ENCODE results near the gene DLX5. TPM values are rescaled to one million over a fixed set of nuclear protein-coding genes. Genes with fewer than 3 reads are reported as not detected.

Gene DLX5
- total RNA-seq, 4 donors from 2014 or later: 0.69 to 1.3 TPM; not detected in 2

DNA sequence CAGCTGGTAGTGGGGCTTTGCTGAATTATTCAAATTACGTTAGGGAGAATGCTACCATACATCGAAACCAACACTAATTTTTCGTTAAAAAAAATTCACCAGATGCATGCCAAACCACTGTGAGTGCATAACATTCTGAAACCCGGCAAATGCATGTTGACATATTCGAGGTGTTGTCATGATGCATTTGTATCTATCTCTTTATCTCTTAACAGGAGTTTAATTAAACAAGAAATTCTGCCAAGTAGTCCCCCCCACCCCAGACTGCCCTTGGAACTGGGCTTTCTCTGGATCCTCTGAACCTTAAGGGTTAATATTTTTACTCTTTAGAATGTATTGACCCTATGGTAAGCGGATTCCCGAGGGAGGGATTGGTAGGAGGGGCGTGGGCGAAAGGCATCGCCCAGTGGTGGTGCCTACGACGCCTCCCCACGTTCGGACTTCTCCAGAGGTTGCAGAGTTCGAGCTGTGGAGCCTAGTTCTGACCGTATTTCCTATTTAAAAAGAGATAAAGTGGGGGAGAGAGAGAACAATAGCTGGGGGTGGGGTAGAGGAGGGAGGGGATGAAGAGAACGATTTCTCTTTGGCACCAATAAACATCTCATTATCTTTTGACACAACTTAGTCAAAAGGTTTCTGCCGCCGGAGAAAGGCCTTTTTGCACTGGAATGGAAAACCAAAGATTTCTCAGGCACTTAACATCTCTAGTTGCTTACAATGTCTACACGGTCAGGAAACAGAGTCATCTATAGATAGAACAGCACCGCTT lies 12.1 kb downstream of the DLX5 start:
- TF ChIP-seq, protein P1, sequence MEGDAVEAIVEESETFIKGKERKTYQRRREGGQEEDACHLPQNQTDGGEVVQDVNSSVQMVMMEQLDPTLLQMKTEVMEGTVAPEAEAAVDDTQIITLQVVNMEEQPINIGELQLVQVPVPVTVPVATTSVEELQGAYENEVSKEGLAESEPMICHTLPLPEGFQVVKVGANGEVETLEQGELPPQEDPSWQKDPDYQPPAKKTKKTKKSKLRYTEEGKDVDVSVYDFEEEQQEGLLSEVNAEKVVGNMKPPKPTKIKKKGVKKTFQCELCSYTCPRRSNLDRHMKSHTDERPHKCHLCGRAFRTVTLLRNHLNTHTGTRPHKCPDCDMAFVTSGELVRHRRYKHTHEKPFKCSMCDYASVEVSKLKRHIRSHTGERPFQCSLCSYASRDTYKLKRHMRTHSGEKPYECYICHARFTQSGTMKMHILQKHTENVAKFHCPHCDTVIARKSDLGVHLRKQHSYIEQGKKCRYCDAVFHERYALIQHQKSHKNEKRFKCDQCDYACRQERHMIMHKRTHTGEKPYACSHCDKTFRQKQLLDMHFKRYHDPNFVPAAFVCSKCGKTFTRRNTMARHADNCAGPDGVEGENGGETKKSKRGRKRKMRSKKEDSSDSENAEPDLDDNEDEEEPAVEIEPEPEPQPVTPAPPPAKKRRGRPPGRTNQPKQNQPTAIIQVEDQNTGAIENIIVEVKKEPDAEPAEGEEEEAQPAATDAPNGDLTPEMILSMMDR (IDR thresholded peaks at IDR 0.05): no peak
- no peak for ATAC-seq (ENCODE audit: low FRiP score)

DNA sequence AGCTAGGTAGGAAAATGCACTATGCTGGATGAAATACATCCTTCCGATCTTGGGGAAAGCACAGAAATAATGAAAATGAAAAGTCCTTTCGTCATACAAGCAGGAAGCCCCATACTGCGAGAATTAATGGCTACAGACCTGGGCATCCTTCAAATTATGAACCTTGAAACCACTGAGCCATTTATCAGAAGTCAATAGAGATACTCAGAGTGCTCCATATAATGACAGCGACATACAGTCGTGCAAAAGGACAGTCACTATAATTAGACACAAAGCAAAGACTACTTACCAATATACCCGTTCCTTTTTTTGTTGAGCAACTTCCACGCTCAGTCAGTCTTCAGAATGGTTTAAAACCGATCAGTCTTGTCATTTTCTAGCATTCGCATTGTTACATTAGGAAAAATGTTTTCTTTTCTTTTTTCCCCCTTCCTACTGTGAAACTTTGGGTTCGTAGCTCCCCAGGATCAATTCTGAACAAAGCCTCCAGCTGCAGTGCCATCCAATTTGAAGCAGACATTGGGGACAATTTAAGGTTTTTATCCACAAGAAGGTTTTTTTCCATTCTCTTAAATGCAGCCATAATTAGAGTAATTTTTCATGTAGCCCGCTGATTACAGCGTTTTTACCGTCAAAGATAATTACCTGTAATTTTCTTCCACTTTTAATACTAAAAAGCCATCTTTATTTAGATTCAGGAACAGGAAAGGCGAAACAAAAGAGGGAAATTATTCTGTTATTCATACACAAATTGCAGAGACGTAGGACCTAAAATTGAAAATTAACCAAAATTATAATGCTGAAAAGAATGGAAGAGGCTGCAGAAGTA lies 12.9 kb downstream of the DLX5 start:
- no peak for ATAC-seq (ENCODE audit: low FRiP score)
- DNase-seq (ENCODE audit: low spot score): no peak
- TF ChIP-seq, protein P1 (IDR thresholded peaks at IDR 0.05): no peak

More for the DNA sequence above, 12.1 kb downstream of the DLX5 start:
- no peak for DNase-seq (ENCODE audit: low spot score)

DNA sequence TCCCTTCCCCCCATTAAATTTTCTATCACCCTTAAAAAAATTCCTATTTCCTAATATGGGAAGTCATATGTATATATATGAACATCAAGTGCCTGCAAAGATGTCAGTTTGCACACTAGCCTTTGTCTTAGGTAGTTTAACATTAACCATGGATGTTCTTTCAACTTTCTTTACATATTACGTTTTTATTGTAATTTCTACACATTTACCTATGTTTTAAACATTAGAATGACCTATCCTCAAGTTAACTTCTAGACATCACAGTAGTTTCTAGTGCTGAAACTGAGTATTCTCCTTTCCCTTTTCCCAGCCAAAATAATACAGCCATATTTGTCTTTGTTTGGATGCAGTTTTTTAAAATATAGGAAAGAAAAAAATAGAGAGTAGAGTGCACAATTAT lies 13.5 kb downstream of the DLX5 start:
- no peak for DNase-seq (ENCODE audit: low spot score)
- ATAC-seq (ENCODE audit: low FRiP score): no peak
- TF ChIP-seq, protein P1 (IDR thresholded peaks at IDR 0.05): no peak

DNA sequence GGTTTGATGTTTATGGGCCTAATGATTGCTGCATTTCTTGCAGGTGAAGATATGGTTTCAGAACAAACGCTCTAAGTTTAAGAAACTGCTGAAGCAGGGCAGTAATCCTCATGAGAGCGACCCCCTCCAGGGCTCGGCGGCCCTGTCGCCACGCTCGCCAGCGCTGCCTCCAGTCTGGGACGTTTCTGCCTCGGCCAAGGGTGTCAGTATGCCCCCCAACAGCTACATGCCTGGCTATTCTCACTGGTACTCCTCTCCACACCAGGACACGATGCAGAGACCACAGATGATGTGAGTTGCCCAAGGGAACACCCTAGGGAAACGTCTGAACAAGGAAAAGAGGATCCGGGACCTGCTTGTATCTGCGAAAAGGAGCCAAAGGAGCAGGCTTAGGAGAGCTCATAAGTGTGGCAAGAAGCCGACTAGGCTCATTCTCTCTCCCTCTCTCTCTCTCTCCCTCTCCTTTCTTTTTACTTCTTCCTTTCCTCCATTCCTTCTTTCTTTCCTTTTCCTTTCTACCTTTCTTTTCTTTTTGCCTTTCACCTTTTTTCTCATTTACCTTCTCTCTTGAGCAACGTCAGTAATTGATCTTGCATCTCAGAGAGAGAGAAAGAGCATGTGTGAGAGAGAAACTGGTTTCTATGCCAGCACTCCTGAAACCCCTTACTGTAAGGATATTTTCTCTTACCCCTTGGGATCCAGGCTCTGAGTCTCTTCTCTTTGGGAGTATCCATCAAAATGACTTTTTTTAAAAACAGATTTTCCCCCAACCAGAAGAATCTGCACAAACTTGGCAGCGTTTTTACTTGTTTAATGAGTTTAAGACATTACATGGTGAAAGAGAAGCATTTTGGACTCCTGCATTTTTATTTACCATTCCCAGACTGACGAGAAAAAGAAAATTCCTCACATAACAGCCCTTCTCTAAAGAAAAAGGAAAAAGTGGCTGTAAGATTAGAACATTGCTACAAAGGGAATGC lies 14.6 kb downstream of the DLX5 start:
- ATAC-seq (ENCODE audit: low FRiP score) (no peak), DNase-seq (ENCODE audit: low spot score) (no peak)
- TF ChIP-seq, protein P1 (IDR thresholded peaks at IDR 0.05): no peak

DNA sequence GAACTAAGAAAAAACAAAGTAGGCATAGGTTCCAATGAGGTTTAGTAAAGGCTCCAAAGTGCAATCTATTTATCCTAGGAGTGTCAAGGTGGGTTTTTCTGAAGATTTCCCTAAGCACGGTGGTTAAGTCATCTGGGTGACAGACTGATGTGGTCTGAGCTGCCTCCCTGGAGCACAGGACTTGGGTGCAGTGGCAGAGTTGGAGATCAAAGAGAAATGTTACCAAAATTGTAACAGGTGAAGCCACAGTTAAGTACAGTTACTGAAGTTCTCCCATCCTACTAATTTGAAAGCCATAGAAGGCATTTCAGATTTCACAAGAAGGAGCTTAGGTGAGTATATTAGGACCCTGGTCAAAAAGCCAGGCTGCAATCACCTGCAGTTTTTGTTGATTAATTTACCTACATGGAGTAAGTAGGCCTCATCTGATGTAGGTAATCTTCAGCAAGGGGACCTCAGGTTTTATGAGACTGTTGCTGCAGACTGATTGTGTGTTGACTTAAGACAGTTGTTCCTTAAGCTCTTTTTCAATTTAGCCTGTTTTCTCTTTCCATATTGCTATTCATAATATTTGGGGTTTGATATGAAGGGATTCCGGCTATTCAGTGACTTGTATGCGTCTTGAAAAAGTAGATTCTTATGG lies 16.2 kb downstream of the DLX5 start:
- DNase-seq (ENCODE audit: low spot score) (no peak), ATAC-seq (ENCODE audit: low FRiP score) (no peak)
- TF ChIP-seq, protein P1 (IDR thresholded peaks at IDR 0.05): no peak

DNA sequence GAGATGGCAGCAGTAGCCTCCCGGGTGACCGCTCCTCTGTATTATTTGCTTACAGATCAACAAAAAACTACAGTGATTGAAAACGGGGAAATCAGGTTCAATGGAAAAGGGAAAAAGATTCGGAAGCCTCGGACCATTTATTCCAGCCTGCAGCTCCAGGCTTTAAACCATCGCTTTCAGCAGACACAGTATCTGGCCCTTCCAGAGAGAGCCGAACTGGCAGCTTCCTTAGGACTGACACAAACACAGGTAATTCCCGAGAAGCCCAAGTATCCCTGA lies 17.1 kb downstream of the DLX5 start:
- ATAC-seq (ENCODE audit: low FRiP score) (no peak), DNase-seq (ENCODE audit: low spot score) (no peak)

More for the DNA sequence above, 17.1 kb downstream of the DLX5 start:
- TF ChIP-seq, protein P1 (IDR thresholded peaks at IDR 0.05): no peak

Data from omental fat pad (tissue), 4 donors.